Esophagus squamous epithelium (tissue), 4 donors: ENCODE measurements around the gene CEP128.

Source experiments
- CTCF ChIP-seq, 6 experiments: fragments of 450-650 bp in 4 of 6; fragments of 200-600 bp in 2 of 6; sonication (generic) in 2 of 6; IDR thresholded peaks; one replicate each; pipeline ENCODE4 v1.5.1; 2016 to 2019; ENCODE audit warnings: antibody characterized with exemption in 6 of 6, mild to moderate bottlenecking in 4 of 6, moderate library complexity in 4 of 6
- POLR2A ChIP-seq, 4 donors: fragments of 450-650 bp; IDR thresholded peaks; one replicate each; pipeline ENCODE4 v1.6.1; 2017; ENCODE audit warnings: antibody characterized with exemption in 4 of 4, mild to moderate bottlenecking in 4 of 4, moderate library complexity in 3 of 4

GRCh38 chr14:80681651-80682050, 259.9 kb downstream of the CEP128 start:
- TF ChIP-seq CTCF (IDR thresholded peaks at IDR 0.05): no peak
- TF ChIP-seq POLR2A (IDR thresholded peaks at IDR 0.05): no peak
